ENCODE data around the gene STPG3. TPM values are rescaled to one million over a fixed set of nuclear protein-coding genes. Genes with fewer than 3 reads are reported as not detected.

STPG3 gene
- total and polyA plus RNA-seq, 2 of the 13 experiments (the other 11 are each of a cell fraction or from before 2014, with no cell fraction given), result not detected

GRCh38 chr9:137229903-137230704 is 21.0 kb upstream of the STPG3 start (continued):
- TF ChIP-seq, protein P1, sequence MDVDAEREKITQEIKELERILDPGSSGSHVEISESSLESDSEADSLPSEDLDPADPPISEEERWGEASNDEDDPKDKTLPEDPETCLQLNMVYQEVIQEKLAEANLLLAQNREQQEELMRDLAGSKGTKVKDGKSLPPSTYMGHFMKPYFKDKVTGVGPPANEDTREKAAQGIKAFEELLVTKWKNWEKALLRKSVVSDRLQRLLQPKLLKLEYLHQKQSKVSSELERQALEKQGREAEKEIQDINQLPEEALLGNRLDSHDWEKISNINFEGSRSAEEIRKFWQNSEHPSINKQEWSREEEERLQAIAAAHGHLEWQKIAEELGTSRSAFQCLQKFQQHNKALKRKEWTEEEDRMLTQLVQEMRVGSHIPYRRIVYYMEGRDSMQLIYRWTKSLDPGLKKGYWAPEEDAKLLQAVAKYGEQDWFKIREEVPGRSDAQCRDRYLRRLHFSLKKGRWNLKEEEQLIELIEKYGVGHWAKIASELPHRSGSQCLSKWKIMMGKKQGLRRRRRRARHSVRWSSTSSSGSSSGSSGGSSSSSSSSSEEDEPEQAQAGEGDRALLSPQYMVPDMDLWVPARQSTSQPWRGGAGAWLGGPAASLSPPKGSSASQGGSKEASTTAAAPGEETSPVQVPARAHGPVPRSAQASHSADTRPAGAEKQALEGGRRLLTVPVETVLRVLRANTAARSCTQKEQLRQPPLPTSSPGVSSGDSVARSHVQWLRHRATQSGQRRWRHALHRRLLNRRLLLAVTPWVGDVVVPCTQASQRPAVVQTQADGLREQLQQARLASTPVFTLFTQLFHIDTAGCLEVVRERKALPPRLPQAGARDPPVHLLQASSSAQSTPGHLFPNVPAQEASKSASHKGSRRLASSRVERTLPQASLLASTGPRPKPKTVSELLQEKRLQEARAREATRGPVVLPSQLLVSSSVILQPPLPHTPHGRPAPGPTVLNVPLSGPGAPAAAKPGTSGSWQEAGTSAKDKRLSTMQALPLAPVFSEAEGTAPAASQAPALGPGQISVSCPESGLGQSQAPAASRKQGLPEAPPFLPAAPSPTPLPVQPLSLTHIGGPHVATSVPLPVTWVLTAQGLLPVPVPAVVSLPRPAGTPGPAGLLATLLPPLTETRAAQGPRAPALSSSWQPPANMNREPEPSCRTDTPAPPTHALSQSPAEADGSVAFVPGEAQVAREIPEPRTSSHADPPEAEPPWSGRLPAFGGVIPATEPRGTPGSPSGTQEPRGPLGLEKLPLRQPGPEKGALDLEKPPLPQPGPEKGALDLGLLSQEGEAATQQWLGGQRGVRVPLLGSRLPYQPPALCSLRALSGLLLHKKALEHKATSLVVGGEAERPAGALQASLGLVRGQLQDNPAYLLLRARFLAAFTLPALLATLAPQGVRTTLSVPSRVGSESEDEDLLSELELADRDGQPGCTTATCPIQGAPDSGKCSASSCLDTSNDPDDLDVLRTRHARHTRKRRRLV (CRISPR knock-in tag; IDR thresholded peaks at IDR 0.05), result no peak
- no peak for TF ChIP-seq NFKBIZ (CRISPR knock-in tag; IDR thresholded peaks at IDR 0.05)
- peak; percentile 49 for TF ChIP-seq BCL6 (CRISPR knock-in tag; IDR thresholded peaks at IDR 0.05)
- no peak for TF ChIP-seq LCORL (IDR thresholded peaks at IDR 0.05)
- TF ChIP-seq LCORL (CRISPR knock-in tag; IDR thresholded peaks at IDR 0.05), result peak; percentile 68
- peak; percentile 66; the same call in 1 of the 2 replicates for TF ChIP-seq ZNF274 (CRISPR knock-in tag; IDR thresholded peaks at IDR 0.05)
- no peak for TF ChIP-seq ZNF124 (CRISPR knock-in tag; IDR thresholded peaks at IDR 0.05)
- peak; percentile 95; the same call in 1 of the 2 replicates for TF ChIP-seq ZC3H13 (CRISPR knock-in tag; IDR thresholded peaks at IDR 0.05)
- TF ChIP-seq, protein P2, sequence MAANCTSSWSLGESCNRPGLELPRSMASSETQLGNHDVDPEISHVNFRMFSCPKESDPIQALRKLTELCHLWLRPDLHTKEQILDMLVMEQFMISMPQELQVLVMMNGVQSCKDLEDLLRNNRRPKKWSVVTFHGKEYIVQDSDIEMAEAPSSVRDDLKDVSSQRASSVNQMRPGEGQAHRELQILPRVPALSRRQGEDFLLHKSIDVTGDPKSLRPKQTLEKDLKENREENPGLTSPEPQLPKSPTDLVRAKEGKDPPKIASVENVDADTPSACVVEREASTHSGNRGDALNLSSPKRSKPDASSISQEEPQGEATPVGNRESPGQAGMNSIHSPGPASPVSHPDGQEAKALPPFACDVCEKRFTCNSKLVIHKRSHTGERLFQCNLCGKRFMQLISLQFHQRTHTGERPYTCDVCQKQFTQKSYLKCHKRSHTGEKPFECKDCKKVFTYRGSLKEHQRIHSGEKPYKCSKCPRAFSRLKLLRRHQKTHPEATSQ (CRISPR knock-in tag; IDR thresholded peaks at IDR 0.05; ENCODE audit: borderline replicate concordance), result no peak
- peak; percentile 83 for TF ChIP-seq RXRA (CRISPR knock-in tag; IDR thresholded peaks at IDR 0.05)
- no peak for TF ChIP-seq JARID2 (CRISPR knock-in tag; IDR thresholded peaks at IDR 0.05; ENCODE audit: insufficient replicate concordance)
- TF ChIP-seq TAF1 (CRISPR knock-in tag; IDR thresholded peaks at IDR 0.05), result peak; percentile 46; the same call in 1 of the 2 replicates
- no peak for TF ChIP-seq DMAP1 (CRISPR knock-in tag; IDR thresholded peaks at IDR 0.05)
- TF ChIP-seq TRIM22 (IDR thresholded peaks at IDR 0.05), result no peak
- no peak for TF ChIP-seq TCF12 (IDR thresholded peaks at IDR 0.05)
- TF ChIP-seq TCF12 (CRISPR knock-in tag; IDR thresholded peaks at IDR 0.05), result peak; percentile 46
- 0 out of 2 replicates have a peak, but pooled peaks have one; percentile 47 for TF ChIP-seq ZNF782 (CRISPR knock-in tag; IDR thresholded peaks at IDR 0.05; ENCODE audit: borderline replicate concordance)
- TF ChIP-seq, protein P3, sequence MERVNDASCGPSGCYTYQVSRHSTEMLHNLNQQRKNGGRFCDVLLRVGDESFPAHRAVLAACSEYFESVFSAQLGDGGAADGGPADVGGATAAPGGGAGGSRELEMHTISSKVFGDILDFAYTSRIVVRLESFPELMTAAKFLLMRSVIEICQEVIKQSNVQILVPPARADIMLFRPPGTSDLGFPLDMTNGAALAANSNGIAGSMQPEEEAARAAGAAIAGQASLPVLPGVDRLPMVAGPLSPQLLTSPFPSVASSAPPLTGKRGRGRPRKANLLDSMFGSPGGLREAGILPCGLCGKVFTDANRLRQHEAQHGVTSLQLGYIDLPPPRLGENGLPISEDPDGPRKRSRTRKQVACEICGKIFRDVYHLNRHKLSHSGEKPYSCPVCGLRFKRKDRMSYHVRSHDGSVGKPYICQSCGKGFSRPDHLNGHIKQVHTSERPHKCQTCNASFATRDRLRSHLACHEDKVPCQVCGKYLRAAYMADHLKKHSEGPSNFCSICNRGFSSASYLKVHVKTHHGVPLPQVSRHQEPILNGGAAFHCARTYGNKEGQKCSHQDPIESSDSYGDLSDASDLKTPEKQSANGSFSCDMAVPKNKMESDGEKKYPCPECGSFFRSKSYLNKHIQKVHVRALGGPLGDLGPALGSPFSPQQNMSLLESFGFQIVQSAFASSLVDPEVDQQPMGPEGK (CRISPR knock-in tag; IDR thresholded peaks at IDR 0.05), result peak; percentile 86
- no peak for TF ChIP-seq ZNF784 (CRISPR knock-in tag; IDR thresholded peaks at IDR 0.05; ENCODE audit: borderline replicate concordance)

Measured in HepG2 (cell line).